A172 (cell line): ENCODE measurements around the gene SLC25A47. TPM values are rescaled to one million over a fixed set of nuclear protein-coding genes. Genes with fewer than 3 reads are reported as not detected.

ENCODE experiments used
- DNase-seq: peaks from one replicate; pipeline ENCODE4 v3.0.0-alpha.2; 2015; ENCODE audit warnings: low spot score
- total RNA-seq: library from RNA; depleted of rRNA; stranded (reverse); fragments of >200 nt; shearing (Covaris generic); gene quantifications from 2 replicates; pipeline ENCODE4 v1.2.3, GENCODE V29; 2014; rRNA removed

The SLC25A47 gene
- total RNA-seq, 1 experiment from 2014 or later, result not detected

- DNase-seq, result no peak
These were observed 53.6 kb downstream of the SLC25A47 start for GRCh38 chr14:100376751-100377171.

Other genes with a start within 250 kb of the SLC25A47 start
- not detected in 2 replicates for gene DEGS2, start 163.7 kb upstream of the SLC25A47 start, total RNA-seq
- gene YY1, start 84.2 kb upstream of the SLC25A47 start, total RNA-seq, result 31.0 and 31.3 TPM in 2 replicates
- 34.7 and 37.5 TPM in 2 replicates for gene SLC25A29, start 16.9 kb upstream of the SLC25A47 start, total RNA-seq
- gene WDR25, start 53.1 kb downstream of the SLC25A47 start, total RNA-seq, result 11.2 and 12.9 TPM in 2 replicates